ENCODE data around the gene ZRANB1.

- TF ChIP-seq, protein P1, sequence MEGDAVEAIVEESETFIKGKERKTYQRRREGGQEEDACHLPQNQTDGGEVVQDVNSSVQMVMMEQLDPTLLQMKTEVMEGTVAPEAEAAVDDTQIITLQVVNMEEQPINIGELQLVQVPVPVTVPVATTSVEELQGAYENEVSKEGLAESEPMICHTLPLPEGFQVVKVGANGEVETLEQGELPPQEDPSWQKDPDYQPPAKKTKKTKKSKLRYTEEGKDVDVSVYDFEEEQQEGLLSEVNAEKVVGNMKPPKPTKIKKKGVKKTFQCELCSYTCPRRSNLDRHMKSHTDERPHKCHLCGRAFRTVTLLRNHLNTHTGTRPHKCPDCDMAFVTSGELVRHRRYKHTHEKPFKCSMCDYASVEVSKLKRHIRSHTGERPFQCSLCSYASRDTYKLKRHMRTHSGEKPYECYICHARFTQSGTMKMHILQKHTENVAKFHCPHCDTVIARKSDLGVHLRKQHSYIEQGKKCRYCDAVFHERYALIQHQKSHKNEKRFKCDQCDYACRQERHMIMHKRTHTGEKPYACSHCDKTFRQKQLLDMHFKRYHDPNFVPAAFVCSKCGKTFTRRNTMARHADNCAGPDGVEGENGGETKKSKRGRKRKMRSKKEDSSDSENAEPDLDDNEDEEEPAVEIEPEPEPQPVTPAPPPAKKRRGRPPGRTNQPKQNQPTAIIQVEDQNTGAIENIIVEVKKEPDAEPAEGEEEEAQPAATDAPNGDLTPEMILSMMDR (conservative IDR thresholded peaks at IDR 0.05 in 1 of 2, IDR thresholded peaks at IDR 0.05 in 1 of 2; ENCODE audit: extremely low read depth in 1 of 2, insufficient read depth in 1 of 2, low read depth in 1 of 2, low read length in 2 of 2) = no peak
- TF ChIP-seq EZH2 (IDR thresholded peaks at IDR 0.05; ENCODE audit: borderline replicate concordance, low read length) = no peak
These were observed 11.5 kb downstream of the ZRANB1 start for GRCh38 chr10:124953421-124953820.

Measured in mammary epithelial cell (primary cell).